ENCODE results near the gene ABLIM3. TPM values are rescaled to one million over a fixed set of nuclear protein-coding genes. Genes with fewer than 3 reads are reported as not detected.
A peak's percentile ranks its signal among the peaks of the same experiment; 100 is the strongest.

ABLIM3 gene
- total RNA-seq, 1 experiment from 2014 or later: 14.3 TPM

DNA sequence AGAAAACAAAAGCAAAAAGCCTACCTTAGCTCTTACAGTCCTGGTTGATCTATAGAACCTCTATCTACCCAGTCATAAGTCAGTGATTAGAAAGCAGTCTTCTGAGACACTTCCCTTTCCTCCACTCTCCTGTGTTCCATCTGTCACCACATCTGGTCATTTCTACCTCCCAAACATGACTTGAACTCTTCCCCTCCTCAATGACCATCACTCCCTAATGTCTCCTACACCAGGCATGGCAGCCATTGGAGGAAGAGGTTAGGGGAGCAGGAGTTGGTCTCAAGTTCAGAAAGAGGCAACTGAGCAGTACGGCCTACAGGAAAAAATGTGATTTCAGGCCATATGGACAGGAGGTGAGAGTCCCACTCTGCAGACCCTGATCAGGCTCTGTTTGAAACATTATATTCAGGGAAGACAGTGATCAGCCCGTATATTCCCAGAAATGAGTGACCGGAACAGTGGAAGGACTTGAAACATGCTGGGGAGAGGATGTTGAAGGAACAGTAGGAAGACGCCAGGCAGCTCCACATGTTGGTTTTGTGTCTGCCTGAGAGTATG is 12.0 kb downstream of the ABLIM3 start (continued):
- TF ChIP-seq, protein P1, sequence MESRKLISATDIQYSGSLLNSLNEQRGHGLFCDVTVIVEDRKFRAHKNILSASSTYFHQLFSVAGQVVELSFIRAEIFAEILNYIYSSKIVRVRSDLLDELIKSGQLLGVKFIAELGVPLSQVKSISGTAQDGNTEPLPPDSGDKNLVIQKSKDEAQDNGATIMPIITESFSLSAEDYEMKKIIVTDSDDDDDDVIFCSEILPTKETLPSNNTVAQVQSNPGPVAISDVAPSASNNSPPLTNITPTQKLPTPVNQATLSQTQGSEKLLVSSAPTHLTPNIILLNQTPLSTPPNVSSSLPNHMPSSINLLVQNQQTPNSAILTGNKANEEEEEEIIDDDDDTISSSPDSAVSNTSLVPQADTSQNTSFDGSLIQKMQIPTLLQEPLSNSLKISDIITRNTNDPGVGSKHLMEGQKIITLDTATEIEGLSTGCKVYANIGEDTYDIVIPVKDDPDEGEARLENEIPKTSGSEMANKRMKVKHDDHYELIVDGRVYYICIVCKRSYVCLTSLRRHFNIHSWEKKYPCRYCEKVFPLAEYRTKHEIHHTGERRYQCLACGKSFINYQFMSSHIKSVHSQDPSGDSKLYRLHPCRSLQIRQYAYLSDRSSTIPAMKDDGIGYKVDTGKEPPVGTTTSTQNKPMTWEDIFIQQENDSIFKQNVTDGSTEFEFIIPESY (IDR thresholded peaks at IDR 0.05; ENCODE audit: extremely low read depth, insufficient replicate concordance, low read length): no peak
- TF ChIP-seq FOSL1 (IDR thresholded peaks at IDR 0.05; ENCODE audit: low read depth) (no peak), SP1 (IDR thresholded peaks at IDR 0.05; ENCODE audit: low read depth) (no peak), EZH2 (IDR thresholded peaks at IDR 0.05) (no peak), EGR1 (IDR thresholded peaks at IDR 0.05; ENCODE audit: low read depth) (no peak), ELF1 (IDR thresholded peaks at IDR 0.05; ENCODE audit: borderline replicate concordance, low read depth) (no peak)

- ChIA-PET POLR2A (no interaction called here), RAD21 (ENCODE audit: low non-redundant PET in 1 of 2, low total read pairs in 2 of 2, uncharacterized antibody in 2 of 2, unreplicated experiment in 2 of 2) (no interaction called here), CTCF (interaction anchor here (1.7 to 4.2 kb wide), 2 partner anchors 12 to 73 kb away, joined by 3 to 25 read pairs; partner anchors contain the start of gene ABLIM3)
- intact Hi-C loops (cut with micrococcal nuclease): no loop called here
- Histone ChIP-seq H3K9me2 (ENCODE audit: insufficient read depth) (no peaks in the 10 kb centered on the region), H2AFZ (ENCODE audit: low read depth, low read length, poor library complexity, severe bottlenecking) (no peak overlapping the region), H3K27ac (ENCODE audit: low read depth, low read length) (no peak overlapping the region), H3K9me3 (ENCODE audit: control insufficient read depth in 1 of 2, insufficient read depth in 1 of 2, low read depth in 1 of 2, low read length in 2 of 2) (no peaks in the 10 kb centered on the region), H3K9ac (ENCODE audit: low read length) (no peak overlapping the region), H3K4me2 (ENCODE audit: low read length) (no peak overlapping the region), H3K4me3 (replicated peaks in 1 of 2; ENCODE audit: low read depth in 1 of 2, low read length in 2 of 2) (no peak overlapping the region), H3K79me2 (ENCODE audit: insufficient read depth, low read length) (no peaks in the 10 kb centered on the region), H3K36me3 (ENCODE audit: control insufficient read depth in 1 of 2, insufficient read depth in 2 of 2, low read length in 2 of 2) (no peaks in the 10 kb centered on the region), H3K27me3 (ENCODE audit: insufficient read depth, low read length) (no peaks in the 10 kb centered on the region), H4K20me1 (ENCODE audit: insufficient read depth) (no peaks in the 10 kb centered on the region), H3K4me1 (ENCODE audit: control insufficient read depth in 1 of 2, insufficient read depth in 2 of 2, low read length in 2 of 2) (peaks cover 2 to 20% of the 10 kb centered on the region in 2 experiments; a peak in 2 of 4 replicates)
- DNase-seq (ENCODE audit: low read depth, low spot score) (no peak), ATAC-seq (no peak)
- no TSS peak for BruUV-seq (replicated peaks)
- TF ChIP-seq ZFX (IDR thresholded peaks at IDR 0.05) (no peak; the same call in 1 of the 2 replicates), EZH2 (IDR thresholded peaks at IDR 0.05) (no peak), FOSL1 (IDR thresholded peaks at IDR 0.05; ENCODE audit: low read depth) (no peak), CEBPB (IDR thresholded peaks at IDR 0.05; ENCODE audit: low read depth) (peak; percentile 93), POLR2AphosphoS5 (IDR thresholded peaks at IDR 0.05; ENCODE audit: low read depth, low read length) (peak; percentile 46; the same call in 1 of the 2 replicates), EZH2phosphoT487 (IDR thresholded peaks at IDR 0.05; ENCODE audit: borderline replicate concordance) (no peak), SP1 (IDR thresholded peaks at IDR 0.05; ENCODE audit: low read depth) (0 out of 2 replicates have a peak, but pooled peaks have one; percentile 22), ELF1 (IDR thresholded peaks at IDR 0.05; ENCODE audit: borderline replicate concordance, low read depth) (no peak), POLR2A (IDR thresholded peaks at IDR 0.05; ENCODE audit: borderline replicate concordance, extremely low read depth, insufficient read depth, insufficient read length) (no peak)
- TF ChIP-seq, protein P2, sequence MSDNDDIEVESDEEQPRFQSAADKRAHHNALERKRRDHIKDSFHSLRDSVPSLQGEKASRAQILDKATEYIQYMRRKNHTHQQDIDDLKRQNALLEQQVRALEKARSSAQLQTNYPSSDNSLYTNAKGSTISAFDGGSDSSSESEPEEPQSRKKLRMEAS (IDR thresholded peaks at IDR 0.05): peak; percentile 53; the same call in 1 of the 2 replicates
Measured at GRCh38 chr5:149153751-149154610, 12.7 kb downstream of the ABLIM3 start.

Measured in HCT116 (cell line).